Activated CD8-positive, alpha-beta T cell treated with anti-CD3 and anti-CD28 coated beads for 36 hours (primary cell): ENCODE measurements around the gene DNAJC11. TPM values are rescaled to one million over a fixed set of nuclear protein-coding genes. Genes with fewer than 3 reads are reported as not detected.
A peak's percentile ranks its signal among the peaks of the same experiment; 100 is the strongest.
"Not testable (repeated sequence)": the region's sequence is repeated elsewhere in the genome, so short reads cannot be mapped to it uniquely, and the experiment has no call there.

Source experiments
- ATAC-seq: fragments of 200-7000 bp; cut with Tn5 transposase; one replicate; pipeline ENCODE4 v1.10.0; 2021; ENCODE audit warnings: mild to moderate bottlenecking, moderate library complexity
- CTCF ChIA-PET: fragments of 350-600 bp; sonication (Branson Sonifier 250); formaldehyde crosslinking; loops from one replicate; lab custom pipeline; 2021; ENCODE audit warnings: antibody characterized with exemption; lab: Charles Lee
- POLR2A ChIA-PET: fragments of 350-600 bp; sonication (Branson Sonifier 250); formaldehyde crosslinking; loops from one replicate; lab custom pipeline; 2021; ENCODE audit warnings: antibody characterized with exemption; lab: Charles Lee
- DNase-seq: peaks from one replicate; pipeline ENCODE4 v3.0.0-alpha.2; 2020
- H3K27ac Mint-ChIP-seq: one replicate; pipeline ENCODE4 v1.8.0; 2021; ENCODE audit warnings: mild to moderate bottlenecking, mixed read lengths
- H3K27me3 Mint-ChIP-seq: one replicate; pipeline ENCODE4 v1.8.0; 2021; ENCODE audit warnings: mixed read lengths
- H3K36me3 Mint-ChIP-seq: one replicate; pipeline ENCODE4 v1.8.0; 2021; ENCODE audit warnings: low read depth, mixed read lengths
- H3K4me1 Mint-ChIP-seq: one replicate; pipeline ENCODE4 v1.8.0; 2021; ENCODE audit warnings: low read depth, mixed read lengths
- H3K4me3 Mint-ChIP-seq: one replicate; pipeline ENCODE4 v1.8.0; 2021; ENCODE audit warnings: mild to moderate bottlenecking, moderate library complexity, mixed read lengths
- H3K9me3 Mint-ChIP-seq: one replicate; pipeline ENCODE4 v1.8.0; 2021; ENCODE audit warnings: mixed read lengths
- intact Hi-C: fragments of 100-400 bp; cut with micrococcal nuclease; formaldehyde crosslinking; loops from one replicate; pipeline ENCODE4 v1.10.0; 2022
- total RNA-seq, 2 experiments: library from RNA; stranded (reverse); gene quantifications; one replicate each; pipeline ENCODE4 v1.2.3, GENCODE V29; 2021
- TF ChIP-seq, protein P1 (sequence below): fragments of 200-600 bp; IDR thresholded peaks from one replicate; pipeline ENCODE4 v1.8.0; 2022; ENCODE audit warnings: antibody characterized with exemption, mild to moderate bottlenecking

The DNAJC11 gene
- total RNA-seq, 2 experiments from 2014 or later = 52.8 to 53.3 TPM

GRCh38 chr1:6652986-6653385 lies 48.6 kb downstream of the DNAJC11 start:
- intact Hi-C loops = no loop called here
- Mint-ChIP-seq H3K27ac (no peak overlapping the region), H3K36me3 (peaks cover 15% of the 10 kb centered on the region), H3K9me3 (no peaks in the 10 kb centered on the region), H3K27me3 (no peaks in the 10 kb centered on the region), H3K4me3 (no peak overlapping the region), H3K4me1 (peaks cover 7% of the 10 kb centered on the region)
- DNase-seq = no peak
- ChIA-PET CTCF (interaction anchor here (2.4 kb wide), 1 partner anchor 8 kb away, joined by 13 read pairs; no protein-coding TSS in a partner anchor), POLR2A (no interaction called here)
- ATAC-seq = no peak
- TF ChIP-seq, protein P1, sequence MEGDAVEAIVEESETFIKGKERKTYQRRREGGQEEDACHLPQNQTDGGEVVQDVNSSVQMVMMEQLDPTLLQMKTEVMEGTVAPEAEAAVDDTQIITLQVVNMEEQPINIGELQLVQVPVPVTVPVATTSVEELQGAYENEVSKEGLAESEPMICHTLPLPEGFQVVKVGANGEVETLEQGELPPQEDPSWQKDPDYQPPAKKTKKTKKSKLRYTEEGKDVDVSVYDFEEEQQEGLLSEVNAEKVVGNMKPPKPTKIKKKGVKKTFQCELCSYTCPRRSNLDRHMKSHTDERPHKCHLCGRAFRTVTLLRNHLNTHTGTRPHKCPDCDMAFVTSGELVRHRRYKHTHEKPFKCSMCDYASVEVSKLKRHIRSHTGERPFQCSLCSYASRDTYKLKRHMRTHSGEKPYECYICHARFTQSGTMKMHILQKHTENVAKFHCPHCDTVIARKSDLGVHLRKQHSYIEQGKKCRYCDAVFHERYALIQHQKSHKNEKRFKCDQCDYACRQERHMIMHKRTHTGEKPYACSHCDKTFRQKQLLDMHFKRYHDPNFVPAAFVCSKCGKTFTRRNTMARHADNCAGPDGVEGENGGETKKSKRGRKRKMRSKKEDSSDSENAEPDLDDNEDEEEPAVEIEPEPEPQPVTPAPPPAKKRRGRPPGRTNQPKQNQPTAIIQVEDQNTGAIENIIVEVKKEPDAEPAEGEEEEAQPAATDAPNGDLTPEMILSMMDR = no peak

DNA sequence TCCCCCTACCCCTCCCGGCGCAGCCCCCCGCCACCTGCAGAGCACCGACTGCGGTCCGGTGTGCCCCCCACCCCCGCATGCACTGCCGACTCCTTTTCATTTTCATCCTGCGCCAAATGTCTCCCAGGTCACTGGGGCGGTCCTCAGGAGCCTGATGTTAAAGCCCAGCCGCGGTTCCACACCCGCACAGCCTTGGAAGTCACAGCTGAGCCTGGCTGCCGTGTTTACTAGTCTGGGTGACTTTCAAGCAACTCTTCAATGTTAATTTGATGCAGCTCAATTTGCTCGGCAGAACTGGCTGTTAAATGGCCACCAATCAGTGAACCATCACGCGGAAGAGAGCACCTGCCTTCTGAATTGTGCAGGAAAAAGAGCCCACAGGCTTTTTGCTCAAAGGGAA lies 49.7 kb downstream of the DNAJC11 start:
- Mint-ChIP-seq H3K36me3 (peaks cover 15% of the 10 kb centered on the region), H3K4me3 (no peak overlapping the region), H3K9me3 (no peaks in the 10 kb centered on the region), H3K27ac (no peak overlapping the region), H3K27me3 (no peaks in the 10 kb centered on the region), H3K4me1 (peaks cover 2% of the 10 kb centered on the region)
- POLR2A ChIA-PET = no interaction called here
- CTCF ChIA-PET = interaction anchor here (1.0 to 1.1 kb wide), 2 partner anchors 49 to 214 kb away, joined by 3 read pairs; partner anchors contain the start of gene DNAJC11
- ATAC-seq = no peak
- intact Hi-C loops = no loop called here
- DNase-seq = no peak
- TF ChIP-seq, protein P1 = no peak

GRCh38 chr1:6648556-6648955 lies 53.1 kb downstream of the DNAJC11 start:
- DNase-seq (no peak), ATAC-seq (no peak)
- Mint-ChIP-seq H3K36me3 (peaks cover 19% of the 10 kb centered on the region), H3K27me3 (no peaks in the 10 kb centered on the region), H3K4me1 (no peaks in the 10 kb centered on the region), H3K9me3 (no peaks in the 10 kb centered on the region), H3K4me3 (no peak overlapping the region), H3K27ac (no peak overlapping the region)
- POLR2A ChIA-PET = interaction anchor here (1.1 kb wide), 1 partner anchor 18 kb away, joined by 3 read pairs; no protein-coding TSS in a partner anchor
- CTCF ChIA-PET = interaction anchor here (1.5 kb wide), 1 partner anchor 15 kb away, joined by 3 read pairs; no protein-coding TSS in a partner anchor
- TF ChIP-seq, protein P1 = no peak
- intact Hi-C loops = no loop called here

DNA sequence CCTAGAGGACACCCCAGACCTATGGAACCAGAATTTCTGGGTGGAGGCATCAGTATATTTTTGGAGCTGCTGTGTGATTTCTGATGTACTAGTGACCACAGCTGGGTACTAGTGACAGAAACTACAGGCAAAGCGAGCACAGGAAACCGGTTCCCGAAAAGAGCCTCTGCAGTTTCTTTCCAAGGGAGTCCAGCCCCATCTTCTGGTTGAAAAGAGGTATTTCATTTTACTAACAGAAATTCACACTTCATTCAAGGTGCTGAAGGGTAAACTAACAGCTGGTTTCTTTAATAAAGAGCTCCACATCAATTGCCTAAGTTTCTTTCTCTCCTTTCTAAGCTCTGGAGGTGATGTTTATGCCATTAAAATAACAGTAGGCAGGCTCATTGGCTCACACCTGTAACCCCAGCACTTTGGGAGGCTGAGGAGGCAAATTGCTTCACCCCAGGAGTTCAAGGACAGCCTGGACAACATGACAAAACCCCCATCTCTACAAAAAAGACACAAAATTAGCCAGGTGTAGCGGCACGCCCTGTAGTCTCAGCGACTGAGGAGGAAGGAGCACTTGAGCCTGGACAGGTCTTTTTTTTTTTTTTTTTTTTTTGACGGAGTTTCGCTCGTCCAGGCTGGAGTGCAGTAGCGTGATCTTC lies 55.0 kb downstream of the DNAJC11 start:
- no peaks in the 10 kb centered on the region for H3K4me1 Mint-ChIP-seq
- POLR2A ChIA-PET = interaction anchor here (1.2 kb wide), 1 partner anchor 16 kb away, joined by 3 read pairs; no protein-coding TSS in a partner anchor
- DNase-seq (peak; percentile 33), ATAC-seq (peak; percentile 69)
- TF ChIP-seq, protein P1 = peak; percentile 81
- peaks cover 20% of the 10 kb centered on the region for H3K36me3 Mint-ChIP-seq
- H3K9me3 Mint-ChIP-seq = no peaks in the 10 kb centered on the region
- intact Hi-C loops = no loop called here
- no peak overlapping the region for H3K27ac Mint-ChIP-seq
- H3K4me3 Mint-ChIP-seq = no peak overlapping the region
- no peaks in the 10 kb centered on the region for H3K27me3 Mint-ChIP-seq
- CTCF ChIA-PET = interaction anchor here (0.7 to 3.6 kb wide), 34 partner anchors 7 to 180 kb away, joined by 3 to 14 read pairs (median 5); partner anchors contain the start of genes NOL9, TAS1R1, THAP3 and TNFRSF25

- TF ChIP-seq, protein P1 = no peak
- H3K27me3 Mint-ChIP-seq = no peaks in the 10 kb centered on the region
- no peak overlapping the region for H3K27ac Mint-ChIP-seq
- ATAC-seq (no peak), DNase-seq (no peak)
- H3K36me3 Mint-ChIP-seq = peaks cover 17% of the 10 kb centered on the region
- ChIA-PET POLR2A (no interaction called here), CTCF (interaction anchor here (1.1 to 3.6 kb wide), 3 partner anchors 9 to 159 kb away, joined by 7 to 13 read pairs (median 9); partner anchors contain the start of genes NOL9 and TAS1R1)
- H3K4me3 Mint-ChIP-seq = no peak overlapping the region
- no peaks in the 10 kb centered on the region for H3K4me1 Mint-ChIP-seq
- H3K9me3 Mint-ChIP-seq = no peaks in the 10 kb centered on the region
- intact Hi-C loops = no loop called here
These were observed 56.6 kb downstream of the DNAJC11 start for GRCh38 chr1:6645018-6645417.

- POLR2A ChIA-PET, ATAC-seq, H3K27me3 Mint-ChIP-seq, H3K4me3 Mint-ChIP-seq, H3K27ac Mint-ChIP-seq, H3K4me1 Mint-ChIP-seq, H3K9me3 Mint-ChIP-seq, intact Hi-C loops, DNase-seq: not testable (repeated sequence)
- H3K36me3 Mint-ChIP-seq = peaks cover 30% of the 10 kb centered on the region
- CTCF ChIA-PET = interaction anchor here (1.2 kb wide), 1 partner anchor 11 kb away, joined by 3 read pairs; no protein-coding TSS in a partner anchor
These were observed 60.7 kb downstream of the DNAJC11 start for GRCh38 chr1:6640867-6641266.
